ENCODE data around the gene TSKU.

Gene TSKU

GRCh38 chr11:76787911-76788596 is 4.9 kb downstream of the TSKU start:
- TF ChIP-seq ZBTB7A (IDR thresholded peaks at IDR 0.05; ENCODE audit: low read depth) = no peak
- TF ChIP-seq USF1 (IDR thresholded peaks at IDR 0.05) = peak; percentile 57
- no peak for TF ChIP-seq EGR1 (IDR thresholded peaks at IDR 0.05)
- TF ChIP-seq RAD21 (IDR thresholded peaks at IDR 0.05; ENCODE audit: low read depth) = no peak
- TF ChIP-seq MAX (IDR thresholded peaks at IDR 0.05) = peak; percentile 12; the same call in 1 of the 2 replicates
- TF ChIP-seq YY1 (IDR thresholded peaks at IDR 0.05; ENCODE audit: low read depth) = no peak
- no peak for TF ChIP-seq CEBPB (IDR thresholded peaks at IDR 0.05)

GRCh38 chr11:76788661-76789442 is 5.7 kb downstream of the TSKU start:
- TF ChIP-seq TEAD4 (IDR thresholded peaks at IDR 0.05) = peak; percentile 35; the same call in 1 of the 2 replicates
- peak; percentile 53; the same call in 1 of the 2 replicates for TF ChIP-seq TCF12 (IDR thresholded peaks at IDR 0.05; ENCODE audit: low read depth)
- TF ChIP-seq EP300 (IDR thresholded peaks at IDR 0.05; ENCODE audit: borderline replicate concordance) = peak; percentile 40; the same call in 1 of the 2 replicates
- TF ChIP-seq REST (IDR thresholded peaks at IDR 0.05; ENCODE audit: low read depth) = no peak
- no peak for TF ChIP-seq TAF1 (IDR thresholded peaks at IDR 0.05; ENCODE audit: low read depth)
- TF ChIP-seq NFIC (IDR thresholded peaks at IDR 0.05) = peak; percentile 76
- TF ChIP-seq USF1 (IDR thresholded peaks at IDR 0.05) = peak; percentile 50
- TF ChIP-seq MAX (IDR thresholded peaks at IDR 0.05) = no peak; the same call in 1 of the 2 replicates
- TF ChIP-seq EGR1 (IDR thresholded peaks at IDR 0.05) = no peak

- TF ChIP-seq EGR1 (IDR thresholded peaks at IDR 0.05) (no peak), CREB1 (IDR thresholded peaks at IDR 0.05; ENCODE audit: low read depth) (no peak), NFIC (IDR thresholded peaks at IDR 0.05) (no peak), EP300 (IDR thresholded peaks at IDR 0.05; ENCODE audit: borderline replicate concordance) (no peak), TAF1 (IDR thresholded peaks at IDR 0.05; ENCODE audit: low read depth) (no peak), TCF12 (IDR thresholded peaks at IDR 0.05; ENCODE audit: low read depth) (no peak), FOXM1 (IDR thresholded peaks at IDR 0.05; ENCODE audit: borderline replicate concordance, low read depth) (no peak), TEAD4 (IDR thresholded peaks at IDR 0.05) (no peak), ZBTB7A (IDR thresholded peaks at IDR 0.05; ENCODE audit: low read depth) (no peak), CEBPB (IDR thresholded peaks at IDR 0.05) (no peak), MAX (IDR thresholded peaks at IDR 0.05) (no peak)
Observed at GRCh38 chr11:76789443-76789719, 6.2 kb downstream of the TSKU start.

GRCh38 chr11:76790251-76790650 is 7.1 kb downstream of the TSKU start:
- TF ChIP-seq RAD21 (IDR thresholded peaks at IDR 0.05; ENCODE audit: low read depth) (no peak), FOXM1 (IDR thresholded peaks at IDR 0.05; ENCODE audit: borderline replicate concordance, low read depth) (no peak), USF1 (IDR thresholded peaks at IDR 0.05) (no peak), EGR1 (IDR thresholded peaks at IDR 0.05) (no peak), MAX (IDR thresholded peaks at IDR 0.05) (no peak), CREB1 (IDR thresholded peaks at IDR 0.05; ENCODE audit: low read depth) (no peak), TEAD4 (IDR thresholded peaks at IDR 0.05) (no peak)

- TF ChIP-seq EGR1 (IDR thresholded peaks at IDR 0.05) (no peak), TCF12 (IDR thresholded peaks at IDR 0.05; ENCODE audit: low read depth) (no peak), ZBTB7A (IDR thresholded peaks at IDR 0.05; ENCODE audit: low read depth) (no peak), MAX (IDR thresholded peaks at IDR 0.05) (no peak)
Observed at GRCh38 chr11:76791861-76792260, 8.7 kb downstream of the TSKU start.

GRCh38 chr11:76792505-76793264 is 9.5 kb downstream of the TSKU start:
- TF ChIP-seq ZBTB7A (IDR thresholded peaks at IDR 0.05; ENCODE audit: low read depth) (no peak), EGR1 (IDR thresholded peaks at IDR 0.05) (no peak), TEAD4 (IDR thresholded peaks at IDR 0.05) (no peak), TAF1 (IDR thresholded peaks at IDR 0.05; ENCODE audit: low read depth) (no peak), TCF12 (IDR thresholded peaks at IDR 0.05; ENCODE audit: low read depth) (no peak), NFIC (IDR thresholded peaks at IDR 0.05) (no peak), USF1 (IDR thresholded peaks at IDR 0.05) (no peak), CREB1 (IDR thresholded peaks at IDR 0.05; ENCODE audit: low read depth) (no peak), REST (IDR thresholded peaks at IDR 0.05; ENCODE audit: low read depth) (no peak), EP300 (IDR thresholded peaks at IDR 0.05; ENCODE audit: borderline replicate concordance) (no peak), FOXM1 (IDR thresholded peaks at IDR 0.05; ENCODE audit: borderline replicate concordance, low read depth) (no peak), MAX (IDR thresholded peaks at IDR 0.05) (no peak)
